H1 (cell line): Measurements from ENCODE around the gene TMEM18. TPM values are rescaled to one million over a fixed set of nuclear protein-coding genes. Genes with fewer than 3 reads are reported as not detected.

ENCODE experiments used
- CTCF ChIA-PET: fragments of 300-600 bp; sonication (Branson Sonifier 250); formaldehyde crosslinking; loops from one replicate; lab custom pipeline; 2021; ENCODE audit not compliant: partially characterized antibody; lab: Charles Lee
- POLR2A ChIA-PET: fragments of 300-600 bp; sonication (Branson Sonifier 250); formaldehyde crosslinking; loops from one replicate; lab custom pipeline; 2021; ENCODE audit warnings: inconsistent platforms; ENCODE audit not compliant: partially characterized antibody; lab: Charles Lee
- DNase-seq, 2 experiments: peaks; one replicate each; pipeline versions ENCODE4 v3.0.0 to v3.0.0-alpha.2; 2010 to 2022; ENCODE audit warnings: low spot score in 2 of 2, low read depth in 1 of 2, mixed read lengths in 1 of 2
- FAIRE-seq: peaks from 2 replicates; lab custom pipeline; 2011; peaks lifted over from hg19 to GRCh38; lab: Jason Lieb, UNC
- H2AFZ ChIP-seq: 2 replicates; pipeline ENCODE4 v1.8.1; 2012; ENCODE audit warnings: low read length, inconsistent platforms
- H2AK5ac ChIP-seq: 2 replicates; pipeline ENCODE4 v1.6.1; 2013; ENCODE audit warnings: low read depth, low read length
- H2BK120ac ChIP-seq: replicated peaks from 2 replicates; pipeline ENCODE3; 2013; ENCODE audit warnings: low read depth, low read length, inconsistent platforms
- H2BK12ac ChIP-seq: 2 replicates; pipeline ENCODE4 v1.6.1; 2013; ENCODE audit warnings: low read depth, low read length
- H2BK15ac ChIP-seq: 2 replicates; pipeline ENCODE4 v1.6.1; 2013; ENCODE audit warnings: low read length
- H2BK20ac ChIP-seq: 2 replicates; pipeline ENCODE4 v1.6.1; 2013; ENCODE audit warnings: low read length
- H2BK5ac ChIP-seq: 2 replicates; pipeline ENCODE4 v1.6.1; 2013; ENCODE audit warnings: low read depth, low read length
- H3K14ac ChIP-seq: 2 replicates; pipeline ENCODE4 v1.6.1; 2013; ENCODE audit warnings: inconsistent platforms; ENCODE audit not compliant: insufficient read length
- H3K18ac ChIP-seq: 2 replicates; pipeline ENCODE4 v1.6.1; 2013; ENCODE audit warnings: low read length; ENCODE audit errors: extremely low read depth
- H3K23ac ChIP-seq: 2 replicates; pipeline ENCODE4 v1.6.1; 2013; ENCODE audit warnings: inconsistent platforms; ENCODE audit not compliant: insufficient read length
- H3K23me2 ChIP-seq: 2 replicates; pipeline ENCODE4 v1.6.1; 2013; ENCODE audit warnings: low read depth, low read length
- H3K27ac ChIP-seq: 2 replicates; pipeline ENCODE4 v1.6.1; 2011; ENCODE audit warnings: low read depth, low read length, inconsistent platforms
- H3K27me3 ChIP-seq, 4 experiments: replicated peaks in 1 of 4; 1 replicate in 1 of 4; 2 replicates in 3 of 4; pipeline versions ENCODE4 v1.6.1 to v1.8.1; 2011 to 2013; ENCODE audit warnings: low read length in 3 of 4, mild to moderate bottlenecking in 3 of 4, inconsistent platforms in 2 of 4, mixed read lengths in 2 of 4, moderate library complexity in 1 of 4; ENCODE audit not compliant: control insufficient read depth in 3 of 4, insufficient read depth in 3 of 4; ENCODE audit errors: extremely low read depth in 1 of 4
- H3K36me3 ChIP-seq, 4 experiments: 2 replicates each; pipeline versions ENCODE4 v1.6.1 to v1.8.1; 2011 to 2013; ENCODE audit warnings: mild to moderate bottlenecking in 4 of 4, low read length in 3 of 4, moderate library complexity in 2 of 4, control low read depth in 1 of 4, inconsistent platforms in 1 of 4; ENCODE audit not compliant: insufficient read depth in 4 of 4, control insufficient read depth in 2 of 4
- H3K4ac ChIP-seq: replicated peaks from 2 replicates; pipeline ENCODE3; 2013; ENCODE audit warnings: low read length, low read depth, mixed read lengths, inconsistent platforms; ENCODE audit not compliant: insufficient read length
- H3K4me1 ChIP-seq, 4 experiments: replicated peaks in 1 of 4; 1 replicate in 1 of 4; 2 replicates in 3 of 4; pipeline versions ENCODE4 v1.6.1 to v1.8.1; 2011 to 2013; ENCODE audit warnings: low read length in 3 of 4, inconsistent platforms in 2 of 4, mixed read lengths in 1 of 4; ENCODE audit not compliant: insufficient read depth in 4 of 4, control insufficient read depth in 3 of 4
- H3K4me2 ChIP-seq, 2 experiments: 2 replicates each; pipeline versions ENCODE4 v1.6.1 to v1.8.1; 2011 to 2013; ENCODE audit warnings: low read depth in 2 of 2, low read length in 2 of 2, control low read depth in 1 of 2, inconsistent platforms in 1 of 2, mild to moderate bottlenecking in 1 of 2; ENCODE audit not compliant: insufficient read depth in 1 of 2
- H3K4me3 ChIP-seq, 4 experiments: fragments of 200-600, 300-600 bp in 1 of 4; sonication (generic), shearing (Covaris generic), sonication (Bioruptor Twin) in 1 of 4; 2 replicates each; pipeline versions ENCODE4 v1.5.1 to v1.8.1; 2011 to 2016; ENCODE audit warnings: low read length in 4 of 4, low read depth in 3 of 4, control low read depth in 2 of 4, inconsistent platforms in 2 of 4, mild to moderate bottlenecking in 2 of 4, mixed read lengths in 1 of 4, moderate library complexity in 1 of 4; ENCODE audit not compliant: insufficient read depth in 2 of 4; ENCODE audit errors: extremely low read depth in 1 of 4
- H3K56ac ChIP-seq: replicated peaks from 2 replicates; pipeline ENCODE3; 2013; ENCODE audit warnings: low read depth, mild to moderate bottlenecking, mixed read lengths, low read length, inconsistent platforms; ENCODE audit not compliant: insufficient read length
- H3K79me1 ChIP-seq: 2 replicates; pipeline ENCODE4 v1.6.1; 2013; ENCODE audit warnings: low read depth, low read length, control low read depth
- H3K79me2 ChIP-seq, 2 experiments: 2 replicates each; pipeline versions ENCODE4 v1.6.1 to v1.8.1; 2012 to 2013; ENCODE audit warnings: low read length in 2 of 2, mild to moderate bottlenecking in 2 of 2, inconsistent platforms in 1 of 2; ENCODE audit not compliant: insufficient read depth in 2 of 2, control insufficient read depth in 1 of 2
- H3K9ac ChIP-seq, 4 experiments: replicated peaks in 1 of 4; 1 replicate in 1 of 4; 2 replicates in 3 of 4; pipeline versions ENCODE4 v1.6.1 to v1.8.1; 2011 to 2013; ENCODE audit warnings: low read depth in 3 of 4, low read length in 3 of 4, control low read depth in 2 of 4, mild to moderate bottlenecking in 2 of 4, moderate library complexity in 2 of 4, inconsistent platforms in 1 of 4; ENCODE audit errors: extremely low read depth in 1 of 4
- H3K9me3 ChIP-seq, 2 experiments: 2 replicates each; pipeline versions ENCODE4 v1.6.1 to v1.8.1; 2012 to 2013; ENCODE audit warnings: mild to moderate bottlenecking in 2 of 2, moderate library complexity in 2 of 2, control low read depth in 1 of 2, inconsistent platforms in 1 of 2, low read depth in 1 of 2, low read length in 1 of 2, mixed read lengths in 1 of 2; ENCODE audit not compliant: insufficient read depth in 2 of 2
- H4K20me1 ChIP-seq, 2 experiments: replicated peaks in 1 of 2; 2 replicates each; pipeline versions ENCODE3 to v1.8.1; 2011 to 2013; ENCODE audit warnings: inconsistent platforms in 2 of 2, low read length in 2 of 2, mild to moderate bottlenecking in 1 of 2; ENCODE audit not compliant: insufficient read depth in 2 of 2, control insufficient read depth in 1 of 2
- H4K5ac ChIP-seq: 2 replicates; pipeline ENCODE4 v1.6.1; 2013; ENCODE audit warnings: low read length, low read depth, mixed read lengths, inconsistent platforms; ENCODE audit not compliant: insufficient read length
- H4K8ac ChIP-seq: 2 replicates; pipeline ENCODE4 v1.8.0; 2013; ENCODE audit warnings: mild to moderate bottlenecking, moderate library complexity, low read length, inconsistent platforms; ENCODE audit not compliant: insufficient read depth; ENCODE audit errors: extremely low read depth
- H4K91ac ChIP-seq: replicated peaks from 2 replicates; pipeline ENCODE3; 2013; ENCODE audit warnings: low read length, mixed read lengths, inconsistent platforms; ENCODE audit not compliant: insufficient read length
- CBX8 ChIP-seq: fragments of 300-800, 300-1000 bp; sonication (generic); IDR thresholded peaks from 2 replicates; pipeline ENCODE4 v1.7.1; 2016; ENCODE audit warnings: low read depth, low read length, borderline replicate concordance
- CREB1 ChIP-seq: IDR thresholded peaks from 2 replicates; pipeline ENCODE4 v1.6.1; 2012; ENCODE audit warnings: inconsistent platforms
- HDAC6 ChIP-seq: IDR thresholded peaks from one replicate; pipeline ENCODE4 v1.7.1; 2012; ENCODE audit warnings: low read depth, mild to moderate bottlenecking, inconsistent platforms, low read length, moderate library complexity
- KDM5A ChIP-seq: fragments of 200-600 bp; IDR thresholded peaks from 2 replicates; pipeline ENCODE4 v1.7.1; 2012; ENCODE audit warnings: mild to moderate bottlenecking, low read length, inconsistent platforms, mixed read lengths
- NRF1 ChIP-seq: IDR thresholded peaks from 2 replicates; pipeline ENCODE4 v1.6.1; 2011; ENCODE audit warnings: mild to moderate bottlenecking, low read depth, low read length, improper control_type of control experiment
- PHF8 ChIP-seq: fragments of 200-600 bp; sonication (generic); conservative IDR thresholded peaks from 2 replicates; pipeline ENCODE4 v1.7.1; 2012; ENCODE audit warnings: low read depth, mild to moderate bottlenecking, inconsistent platforms, low read length, moderate library complexity
- POLR2A ChIP-seq, 2 experiments: IDR thresholded peaks; 1 replicate in 1 of 2; 2 replicates in 1 of 2; pipeline ENCODE4 v1.6.1; 2011; ENCODE audit warnings: low read depth in 2 of 2, low read length in 2 of 2, mild to moderate bottlenecking in 2 of 2; ENCODE audit errors: control extremely low read depth in 1 of 2
- POLR2AphosphoS5 ChIP-seq: IDR thresholded peaks from 2 replicates; pipeline ENCODE4 v1.6.1; 2011; ENCODE audit warnings: low read depth, low read length
- POU5F1 ChIP-seq: IDR thresholded peaks from 2 replicates; pipeline ENCODE4 v1.6.1; 2011; ENCODE audit warnings: low read depth, mild to moderate bottlenecking, low read length, moderate library complexity
- SAP30 ChIP-seq: fragments of 300-600 bp; sonication (generic); IDR thresholded peaks from 2 replicates; pipeline ENCODE4 v1.7.1; 2012; ENCODE audit warnings: low read length, moderate library complexity, mild to moderate bottlenecking, inconsistent platforms; ENCODE audit not compliant: insufficient read depth, insufficient replicate concordance
- SP2 ChIP-seq: IDR thresholded peaks from 2 replicates; pipeline ENCODE4 v1.6.1; 2012; ENCODE audit warnings: mild to moderate bottlenecking, low read length, inconsistent platforms
- TBP ChIP-seq: IDR thresholded peaks from 2 replicates; pipeline ENCODE4 v1.6.1; 2011; ENCODE audit warnings: low read depth, low read length, improper control_type of control experiment
- WGBS, 2 experiments: shearing (Covaris generic) in 1 of 2; methylation state at CpG; one replicate each; pipeline versions ENCODE4 v1.1.6 to v1.1.7; 2013 to 2015; ENCODE audit warnings: low lambda C conversion rate in 2 of 2, mixed read lengths in 2 of 2, inconsistent platforms in 1 of 2, low coverage in 1 of 2, missing lambda C conversion rate in 1 of 2; ENCODE audit not compliant: insufficient replicate concordance in 2 of 2, insufficient coverage in 1 of 2, insufficient read length in 1 of 2; ENCODE audit errors: extremely low coverage in 1 of 2, missing lambda C conversion rate in 1 of 2; 5-methylcytosine and 5-hydroxymethylcytosine counted together
- polyA plus RNA-seq, 7 experiments: library from polyadenylated mRNA; depleted of rRNA in 3 of 7; stranded (reverse) in 5 of 7; unstranded in 2 of 7; fragments of >200 nt in 5 of 7; fragments of 200-250 nt in 2 of 7; gene quantifications; 1 replicate in 5 of 7; 2 replicates in 1 of 7; 4 replicates in 1 of 7; pipeline versions ENCODE4 v1.2.1 to v1.2.3, GENCODE V29; 2011 to 2013; ENCODE audit warnings: missing spikeins in 2 of 7, mixed read lengths in 2 of 7
- total RNA-seq: library from RNA; stranded (reverse); fragmentation: NEBNext Ultra II Directional; extraction: Animal tissue kit (Norgen Biotek cat#: 25700); gene quantifications from 2 replicates; pipeline ENCODE4 v1.2.1, GENCODE V29; 2021
- TF ChIP-seq, protein P1 (sequence below): IDR thresholded peaks from 2 replicates; pipeline ENCODE4 v1.6.1; 2012; ENCODE audit warnings: inconsistent platforms
- TF ChIP-seq, protein P2 (sequence below): IDR thresholded peaks from 2 replicates; pipeline ENCODE4 v1.6.1; 2012; ENCODE audit warnings: inconsistent platforms

Gene TMEM18
- total and polyA plus RNA-seq, 2 of the 8 experiments (the other 6 are each of a cell fraction or from before 2014, with no cell fraction given): 22.4 to 27.1 TPM

DNA sequence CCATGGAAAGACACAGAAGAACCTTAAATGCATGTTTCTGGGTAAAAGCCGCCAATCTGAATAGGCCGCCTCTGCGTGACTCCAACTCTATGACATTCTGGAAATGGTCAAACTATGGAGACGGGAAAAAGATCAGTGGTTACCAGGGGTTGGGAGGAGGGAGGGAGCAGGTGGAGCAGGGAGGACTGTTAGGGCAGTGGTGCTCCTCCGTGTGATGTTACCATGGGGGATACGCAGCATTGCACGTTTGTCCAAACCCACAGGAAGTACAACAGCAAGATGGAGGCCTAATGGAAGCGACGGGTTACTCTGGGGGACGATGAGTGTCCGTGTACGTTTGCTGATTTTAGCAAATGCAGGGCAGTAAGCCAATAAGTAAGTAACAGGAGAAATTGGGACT is 17.2 kb downstream of the TMEM18 start:
- FAIRE-seq: peak; percentile 13
- H3K23me2 ChIP-seq: 0 out of 2 replicates have a peak, but pooled peaks cover 1% of the 10 kb centered on the region
- no peak overlapping the region for H3K27ac ChIP-seq
- 85% methylated on average over 12 of the region's 12 CpGs; no CpG with 5 or more reads in 1 of the 2 experiments for WGBS, 2 experiments
- no peak overlapping the region for H2BK5ac ChIP-seq
- no peak overlapping the region for H2AK5ac ChIP-seq
- H3K18ac ChIP-seq: no peak overlapping the region
- H3K4me2 ChIP-seq: no peak overlapping the region
- H3K9ac ChIP-seq: peak overlapping the region in 1 of 4 experiments; percentile 7; a peak in 1 of 7 replicates
- peaks cover 2% of the 10 kb centered on the region; the same call in 1 of the 2 replicates for H3K79me1 ChIP-seq
- H3K4me3 ChIP-seq: no peak overlapping the region
- no peak overlapping the region for H4K5ac ChIP-seq
- H3K79me2 ChIP-seq: no peaks in the 10 kb centered on the region
- H2AFZ ChIP-seq: no peak overlapping the region; the same call in 1 of the 2 replicates
- H3K27me3 ChIP-seq: no peaks in the 10 kb centered on the region; a peak in 1 of 7 replicates
- peaks cover 0 to 6% (median 0%) of the 10 kb centered on the region in 4 experiments; a peak in 2 of 7 replicates for H3K4me1 ChIP-seq
- DNase-seq: no peak
- no peak overlapping the region for H3K14ac ChIP-seq
- no peak overlapping the region for H3K4ac ChIP-seq
- H4K91ac ChIP-seq: no peak overlapping the region
- ChIA-PET CTCF (no interaction called here), POLR2A (no interaction called here)
- H3K36me3 ChIP-seq: 0 out of 8 replicates have a peak, but pooled peaks cover 0 to under 1% (median 0%) of the 10 kb centered on the region in 4 experiments
- H3K23ac ChIP-seq: no peak overlapping the region
- H3K56ac ChIP-seq: no peak overlapping the region
- no peak overlapping the region for H2BK15ac ChIP-seq
- H4K8ac ChIP-seq: no peak overlapping the region
- peaks cover under 1 to 1% of the 10 kb centered on the region in 2 experiments; a peak in 2 of 4 replicates for H3K9me3 ChIP-seq
- H2BK120ac ChIP-seq: no peak overlapping the region
- H2BK12ac ChIP-seq: no peak overlapping the region
- H4K20me1 ChIP-seq: peaks cover 0 to 8% of the 10 kb centered on the region in 2 experiments
- H2BK20ac ChIP-seq: no peak overlapping the region
- TF ChIP-seq PHF8 (no peak), KDM5A (no peak), POU5F1 (no peak), SP2 (no peak), NRF1 (no peak), POLR2A (IDR thresholded peaks at IDR 0.05; ENCODE audit: control extremely low read depth in 1 of 2, low read depth in 2 of 2, low read length in 2 of 2) (no peak), CREB1 (no peak), CBX8 (no peak), SAP30 (no peak), POLR2AphosphoS5 (no peak), TBP (no peak), HDAC6 (no peak)
- TF ChIP-seq, protein P1, sequence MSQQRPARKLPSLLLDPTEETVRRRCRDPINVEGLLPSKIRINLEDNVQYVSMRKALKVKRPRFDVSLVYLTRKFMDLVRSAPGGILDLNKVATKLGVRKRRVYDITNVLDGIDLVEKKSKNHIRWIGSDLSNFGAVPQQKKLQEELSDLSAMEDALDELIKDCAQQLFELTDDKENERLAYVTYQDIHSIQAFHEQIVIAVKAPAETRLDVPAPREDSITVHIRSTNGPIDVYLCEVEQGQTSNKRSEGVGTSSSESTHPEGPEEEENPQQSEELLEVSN: no peak
- TF ChIP-seq, protein P2, sequence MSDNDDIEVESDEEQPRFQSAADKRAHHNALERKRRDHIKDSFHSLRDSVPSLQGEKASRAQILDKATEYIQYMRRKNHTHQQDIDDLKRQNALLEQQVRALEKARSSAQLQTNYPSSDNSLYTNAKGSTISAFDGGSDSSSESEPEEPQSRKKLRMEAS: no peak
